Measurements from ENCODE around the gene ZNF473. TPM values are rescaled to one million over a fixed set of nuclear protein-coding genes. Genes with fewer than 3 reads are reported as not detected.

The ZNF473 gene
- total RNA-seq, 1 experiment from 2014 or later, result 11.7 TPM

GRCh38 chr19:50058425-50058824 lies 32.6 kb downstream of the ZNF473 start:
- Histone ChIP-seq H3K9me3 (ENCODE audit: control insufficient read depth, insufficient read depth, low read depth, low read length) (peaks cover 18% of the 10 kb centered on the region), H3K4me1 (ENCODE audit: control insufficient read depth, insufficient read depth, low read length) (no peaks in the 10 kb centered on the region), H3K27me3 (ENCODE audit: control insufficient read depth, insufficient read depth, low read length) (no peaks in the 10 kb centered on the region), H3K36me3 (ENCODE audit: control insufficient read depth, insufficient read depth, low read length) (no peaks in the 10 kb centered on the region), H3K4me3 (ENCODE audit: low read depth in 2 of 2, low read length in 2 of 2) (no peak overlapping the region), H3K27ac (ENCODE audit: low read length) (no peak overlapping the region)
- TF ChIP-seq POLR2AphosphoS5 (IDR thresholded peaks at IDR 0.05; ENCODE audit: low read depth, low read length) (no peak), CTCF (IDR thresholded peaks at IDR 0.05) (no peak), TCF7L2 (IDR thresholded peaks at IDR 0.05; ENCODE audit: low read depth, low read length) (no peak), REST (IDR thresholded peaks at IDR 0.05; ENCODE audit: insufficient read depth in 1 of 2, low read depth in 2 of 2, low read length in 1 of 2) (no peak), SIN3A (IDR thresholded peaks at IDR 0.05; ENCODE audit: borderline replicate concordance, insufficient read depth, low read depth, low read length) (no peak)
- DNase-seq (ENCODE audit: low read depth, low spot score), result no peak
- POLR2A ChIA-PET, result no interaction called here
- CTCF ChIA-PET, result no interaction called here
- no TSS peak for BruUV-seq (replicated peaks)
- no peak for ATAC-seq
- intact Hi-C loops (cut with micrococcal nuclease; ENCODE audit: unreplicated experiment), result no loop called here
- in situ Hi-C loops (cut with HindIII; ENCODE audit: low pct_unique_long_range_greater_than_20kb, low sequenced_read_pairs), result no loop called here

- TF ChIP-seq REST (IDR thresholded peaks at IDR 0.05; ENCODE audit: insufficient read depth in 1 of 2, low read depth in 2 of 2, low read length in 1 of 2), result no peak
- TF ChIP-seq CTCF (IDR thresholded peaks at IDR 0.05), result no peak
- TF ChIP-seq TCF7L2 (IDR thresholded peaks at IDR 0.05; ENCODE audit: low read depth, low read length), result no peak
- no peak for TF ChIP-seq POLR2AphosphoS5 (IDR thresholded peaks at IDR 0.05; ENCODE audit: low read depth, low read length)
- no peak for TF ChIP-seq SIN3A (IDR thresholded peaks at IDR 0.05; ENCODE audit: borderline replicate concordance, insufficient read depth, low read depth, low read length)
- Histone ChIP-seq H3K4me1 (ENCODE audit: control insufficient read depth, insufficient read depth, low read length) (no peaks in the 10 kb centered on the region), H3K27me3 (ENCODE audit: control insufficient read depth, insufficient read depth, low read length) (no peaks in the 10 kb centered on the region), H3K9me3 (ENCODE audit: control insufficient read depth, insufficient read depth, low read depth, low read length) (peaks cover 18% of the 10 kb centered on the region), H3K27ac (ENCODE audit: low read length) (no peak overlapping the region), H3K36me3 (ENCODE audit: control insufficient read depth, insufficient read depth, low read length) (no peaks in the 10 kb centered on the region), H3K4me3 (ENCODE audit: low read depth in 2 of 2, low read length in 2 of 2) (no peak overlapping the region)
- no TSS peak for BruUV-seq (replicated peaks)
- DNase-seq (ENCODE audit: low read depth, low spot score) (no peak), ATAC-seq (no peak)
- intact Hi-C loops (cut with micrococcal nuclease; ENCODE audit: unreplicated experiment), result no loop called here
- in situ Hi-C loops (cut with HindIII; ENCODE audit: low pct_unique_long_range_greater_than_20kb, low sequenced_read_pairs), result no loop called here
- POLR2A ChIA-PET, result no interaction called here
- CTCF ChIA-PET, result no interaction called here
Measured at GRCh38 chr19:50059045-50059444, 33.2 kb downstream of the ZNF473 start.

Measured in Panc1 (cell line).